WTC11 (cell line): ENCODE measurements around the gene ZNF792. TPM values are rescaled to one million over a fixed set of nuclear protein-coding genes. Genes with fewer than 3 reads are reported as not detected.

Source experiments
- ATAC-seq: fragments of 200-7000 bp; cut with Tn5 transposase; 2 replicates; pipeline ENCODE4 v1.10.0; 2021; ENCODE audit warnings: mild to moderate bottlenecking, moderate library complexity
- CTCF ChIA-PET: fragments of 300-600 bp; sonication (Branson Sonifier 250); formaldehyde crosslinking; loops from one replicate; lab custom pipeline; 2021; ENCODE audit warnings: antibody characterized with exemption; lab: Charles Lee
- POLR2A ChIA-PET: fragments of 350-600 bp; sonication (Branson Sonifier 250); formaldehyde crosslinking; loops from one replicate; lab custom pipeline; 2021; ENCODE audit warnings: antibody characterized with exemption; lab: Charles Lee
- DNase-seq: peaks from one replicate; pipeline ENCODE4 v3.0.0; 2021; ENCODE audit warnings: low spot score
- H3K27ac Mint-ChIP-seq: 2 replicates; pipeline ENCODE4 v1.8.0; 2021; ENCODE audit warnings: mixed read lengths
- H3K27me3 Mint-ChIP-seq: 2 replicates; pipeline ENCODE4 v1.8.0; 2021; ENCODE audit warnings: low read depth, mild to moderate bottlenecking, moderate library complexity, mixed read lengths
- H3K36me3 Mint-ChIP-seq: 2 replicates; pipeline ENCODE4 v1.8.0; 2021; ENCODE audit warnings: mixed read lengths
- H3K4me1 Mint-ChIP-seq: 2 replicates; pipeline ENCODE4 v1.8.0; 2022; ENCODE audit warnings: mixed read lengths
- H3K4me3 Mint-ChIP-seq: 2 replicates; pipeline ENCODE4 v1.8.0; 2021; ENCODE audit warnings: mild to moderate bottlenecking, moderate library complexity, mixed read lengths
- H3K9me3 Mint-ChIP-seq: 2 replicates; pipeline ENCODE4 v1.8.0; 2021; ENCODE audit warnings: mixed read lengths
- GRHL2 ChIP-seq: fragments of 250-450 bp; sonication (Bioruptor Pico); IDR thresholded peaks from 2 replicates; pipeline ENCODE4 v1.8.0; 2022; ENCODE audit warnings: mild to moderate bottlenecking, moderate library complexity; ENCODE audit not compliant: insufficient replicate concordance, severe bottlenecking
- IRF2 ChIP-seq: sonication (generic); formaldehyde crosslinking; IDR thresholded peaks from 2 replicates; pipeline ENCODE4 v1.8.0; 2022; ENCODE audit warnings: low read depth, missing genetic modification reagents, borderline replicate concordance
- NR1H2 ChIP-seq: sonication (generic); formaldehyde crosslinking; IDR thresholded peaks from 2 replicates; pipeline ENCODE4 v1.9.0; 2021; ENCODE audit warnings: mild to moderate bottlenecking, moderate library complexity, missing genetic modification reagents
- NR3C1 ChIP-seq: sonication (generic); formaldehyde crosslinking; conservative IDR thresholded peaks from 2 replicates; pipeline ENCODE4 v1.8.1; 2023; ENCODE audit warnings: low read depth, mild to moderate bottlenecking, missing genetic modification reagents
- OVOL2 ChIP-seq: fragments of 250-450 bp; sonication (Bioruptor Pico); IDR thresholded peaks from 2 replicates; pipeline ENCODE4 v1.9.0; 2021; ENCODE audit warnings: mild to moderate bottlenecking, borderline replicate concordance
- ZNF121 ChIP-seq: sonication (generic); formaldehyde crosslinking; IDR thresholded peaks from 2 replicates; pipeline ENCODE4 v1.8.0; 2023; ENCODE audit warnings: missing genetic modification reagents
- ZNF317 ChIP-seq: sonication (generic); formaldehyde crosslinking; IDR thresholded peaks from 2 replicates; pipeline ENCODE4 v1.8.1; 2023; ENCODE audit warnings: low read depth, mild to moderate bottlenecking, moderate library complexity, missing genetic modification reagents, borderline replicate concordance
- total RNA-seq: library from RNA; stranded (reverse); gene quantifications from 3 replicates; pipeline ENCODE4 v1.2.3, GENCODE V29; 2021
- TF ChIP-seq, protein P1 (sequence below): sonication (generic); formaldehyde crosslinking; IDR thresholded peaks from 2 replicates; pipeline ENCODE4 v1.8.0; 2023; ENCODE audit warnings: mild to moderate bottlenecking, missing genetic modification reagents
- TF ChIP-seq, protein P2 (sequence below): sonication (generic); formaldehyde crosslinking; IDR thresholded peaks from 2 replicates; pipeline ENCODE4 v1.8.1; 2023; ENCODE audit warnings: mild to moderate bottlenecking, missing genetic modification reagents
- TF ChIP-seq, protein P3 (sequence below): sonication (generic); formaldehyde crosslinking; IDR thresholded peaks from 2 replicates; pipeline ENCODE4 v1.8.0; 2022; ENCODE audit warnings: mild to moderate bottlenecking, missing genetic modification reagents
- TF ChIP-seq, protein P4 (sequence below): sonication (generic); formaldehyde crosslinking; IDR thresholded peaks from 2 replicates; pipeline ENCODE4 v1.8.1; 2022; ENCODE audit warnings: mild to moderate bottlenecking, moderate library complexity, missing genetic modification reagents
- TF ChIP-seq, protein P5 (sequence below): sonication (generic); formaldehyde crosslinking; IDR thresholded peaks from 2 replicates; pipeline ENCODE4 v1.8.0; 2023; ENCODE audit warnings: missing genetic modification reagents, mild to moderate bottlenecking, borderline replicate concordance
- TF ChIP-seq, protein P6 (sequence below): sonication (generic); formaldehyde crosslinking; IDR thresholded peaks from 2 replicates; pipeline ENCODE4 v1.8.0; 2022; ENCODE audit warnings: mild to moderate bottlenecking, missing genetic modification reagents
- TF ChIP-seq, protein P7 (sequence below): sonication (generic); formaldehyde crosslinking; IDR thresholded peaks from 2 replicates; pipeline ENCODE4 v1.8.1; 2022; ENCODE audit warnings: missing genetic modification reagents, borderline replicate concordance

The ZNF792 gene
- total RNA-seq, 1 experiment from 2014 or later = 12.9 TPM

DNA sequence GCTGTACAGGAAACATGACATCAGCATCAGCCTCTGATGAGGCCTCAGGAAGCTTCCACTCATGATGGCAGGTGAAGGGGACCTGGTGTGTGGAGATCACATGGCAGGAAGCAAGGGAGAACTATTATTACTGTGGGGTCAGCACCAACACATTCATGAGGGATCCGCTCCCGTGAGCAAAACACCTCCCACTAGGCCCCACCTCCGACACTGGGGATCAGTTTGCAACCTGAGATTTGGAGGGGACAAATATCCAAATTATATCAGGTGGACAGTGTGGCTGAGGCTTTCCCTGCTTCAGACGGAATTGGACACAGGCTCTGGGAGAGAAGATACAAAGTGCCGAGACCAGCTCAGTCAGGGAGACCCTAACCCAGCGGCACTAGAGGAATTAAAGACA, 5.7 kb upstream of the ZNF792 start (continued):
- TF ChIP-seq, protein P1, sequence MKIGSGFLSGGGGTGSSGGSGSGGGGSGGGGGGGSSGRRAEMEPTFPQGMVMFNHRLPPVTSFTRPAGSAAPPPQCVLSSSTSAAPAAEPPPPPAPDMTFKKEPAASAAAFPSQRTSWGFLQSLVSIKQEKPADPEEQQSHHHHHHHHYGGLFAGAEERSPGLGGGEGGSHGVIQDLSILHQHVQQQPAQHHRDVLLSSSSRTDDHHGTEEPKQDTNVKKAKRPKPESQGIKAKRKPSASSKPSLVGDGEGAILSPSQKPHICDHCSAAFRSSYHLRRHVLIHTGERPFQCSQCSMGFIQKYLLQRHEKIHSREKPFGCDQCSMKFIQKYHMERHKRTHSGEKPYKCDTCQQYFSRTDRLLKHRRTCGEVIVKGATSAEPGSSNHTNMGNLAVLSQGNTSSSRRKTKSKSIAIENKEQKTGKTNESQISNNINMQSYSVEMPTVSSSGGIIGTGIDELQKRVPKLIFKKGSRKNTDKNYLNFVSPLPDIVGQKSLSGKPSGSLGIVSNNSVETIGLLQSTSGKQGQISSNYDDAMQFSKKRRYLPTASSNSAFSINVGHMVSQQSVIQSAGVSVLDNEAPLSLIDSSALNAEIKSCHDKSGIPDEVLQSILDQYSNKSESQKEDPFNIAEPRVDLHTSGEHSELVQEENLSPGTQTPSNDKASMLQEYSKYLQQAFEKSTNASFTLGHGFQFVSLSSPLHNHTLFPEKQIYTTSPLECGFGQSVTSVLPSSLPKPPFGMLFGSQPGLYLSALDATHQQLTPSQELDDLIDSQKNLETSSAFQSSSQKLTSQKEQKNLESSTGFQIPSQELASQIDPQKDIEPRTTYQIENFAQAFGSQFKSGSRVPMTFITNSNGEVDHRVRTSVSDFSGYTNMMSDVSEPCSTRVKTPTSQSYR = no peak
- TF ChIP-seq OVOL2 (CRISPR knock-in tag) = no peak
- TF ChIP-seq NR3C1 (CRISPR knock-in tag) = no peak
- TF ChIP-seq, protein P2, sequence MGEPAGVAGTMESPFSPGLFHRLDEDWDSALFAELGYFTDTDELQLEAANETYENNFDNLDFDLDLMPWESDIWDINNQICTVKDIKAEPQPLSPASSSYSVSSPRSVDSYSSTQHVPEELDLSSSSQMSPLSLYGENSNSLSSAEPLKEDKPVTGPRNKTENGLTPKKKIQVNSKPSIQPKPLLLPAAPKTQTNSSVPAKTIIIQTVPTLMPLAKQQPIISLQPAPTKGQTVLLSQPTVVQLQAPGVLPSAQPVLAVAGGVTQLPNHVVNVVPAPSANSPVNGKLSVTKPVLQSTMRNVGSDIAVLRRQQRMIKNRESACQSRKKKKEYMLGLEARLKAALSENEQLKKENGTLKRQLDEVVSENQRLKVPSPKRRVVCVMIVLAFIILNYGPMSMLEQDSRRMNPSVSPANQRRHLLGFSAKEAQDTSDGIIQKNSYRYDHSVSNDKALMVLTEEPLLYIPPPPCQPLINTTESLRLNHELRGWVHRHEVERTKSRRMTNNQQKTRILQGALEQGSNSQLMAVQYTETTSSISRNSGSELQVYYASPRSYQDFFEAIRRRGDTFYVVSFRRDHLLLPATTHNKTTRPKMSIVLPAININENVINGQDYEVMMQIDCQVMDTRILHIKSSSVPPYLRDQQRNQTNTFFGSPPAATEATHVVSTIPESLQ (CRISPR knock-in tag) = no peak
- TF ChIP-seq, protein P3, sequence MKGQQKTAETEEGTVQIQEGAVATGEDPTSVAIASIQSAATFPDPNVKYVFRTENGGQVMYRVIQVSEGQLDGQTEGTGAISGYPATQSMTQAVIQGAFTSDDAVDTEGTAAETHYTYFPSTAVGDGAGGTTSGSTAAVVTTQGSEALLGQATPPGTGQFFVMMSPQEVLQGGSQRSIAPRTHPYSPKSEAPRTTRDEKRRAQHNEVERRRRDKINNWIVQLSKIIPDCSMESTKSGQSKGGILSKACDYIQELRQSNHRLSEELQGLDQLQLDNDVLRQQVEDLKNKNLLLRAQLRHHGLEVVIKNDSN (CRISPR knock-in tag) = no peak
- TF ChIP-seq ZNF121 (CRISPR knock-in tag) = no peak
- TF ChIP-seq, protein P4, sequence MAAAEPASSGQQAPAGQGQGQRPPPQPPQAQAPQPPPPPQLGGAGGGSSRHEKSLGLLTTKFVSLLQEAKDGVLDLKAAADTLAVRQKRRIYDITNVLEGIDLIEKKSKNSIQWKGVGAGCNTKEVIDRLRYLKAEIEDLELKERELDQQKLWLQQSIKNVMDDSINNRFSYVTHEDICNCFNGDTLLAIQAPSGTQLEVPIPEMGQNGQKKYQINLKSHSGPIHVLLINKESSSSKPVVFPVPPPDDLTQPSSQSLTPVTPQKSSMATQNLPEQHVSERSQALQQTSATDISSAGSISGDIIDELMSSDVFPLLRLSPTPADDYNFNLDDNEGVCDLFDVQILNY = no peak

DNA sequence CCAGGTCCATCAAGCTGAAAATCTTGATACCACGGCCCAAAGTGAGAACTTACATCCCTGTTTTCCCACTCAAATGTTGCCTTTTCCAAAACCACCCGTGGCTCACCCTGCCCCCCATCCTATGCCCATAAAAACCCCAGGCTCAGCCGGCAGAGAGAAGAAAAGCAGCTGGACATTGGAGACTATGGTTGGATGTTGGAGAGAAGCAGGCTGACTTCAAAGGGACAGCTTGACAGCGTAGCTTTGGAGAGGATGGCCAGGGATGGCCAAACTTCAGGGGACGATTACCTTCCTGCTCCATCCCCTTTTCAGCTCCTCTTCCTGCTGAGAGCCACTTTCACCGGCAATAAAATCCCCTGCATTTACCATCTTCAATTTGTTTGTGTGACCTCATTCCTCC, 3.5 kb upstream of the ZNF792 start:
- no peak for ATAC-seq
- Mint-ChIP-seq H3K36me3 (peaks cover 47% of the 10 kb centered on the region), H3K27ac (no peak overlapping the region), H3K4me1 (peaks cover 26% of the 10 kb centered on the region), H3K9me3 (peaks cover 52% of the 10 kb centered on the region), H3K27me3 (peaks cover 41% of the 10 kb centered on the region), H3K4me3 (no peak overlapping the region)
- CTCF ChIA-PET = interaction anchor here (1.1 to 1.5 kb wide), 3 partner anchors 77 to 129 kb away, joined by 3 to 9 read pairs (median 4); no protein-coding TSS in a partner anchor
- POLR2A ChIA-PET = no interaction called here
- TF ChIP-seq, protein P5, sequence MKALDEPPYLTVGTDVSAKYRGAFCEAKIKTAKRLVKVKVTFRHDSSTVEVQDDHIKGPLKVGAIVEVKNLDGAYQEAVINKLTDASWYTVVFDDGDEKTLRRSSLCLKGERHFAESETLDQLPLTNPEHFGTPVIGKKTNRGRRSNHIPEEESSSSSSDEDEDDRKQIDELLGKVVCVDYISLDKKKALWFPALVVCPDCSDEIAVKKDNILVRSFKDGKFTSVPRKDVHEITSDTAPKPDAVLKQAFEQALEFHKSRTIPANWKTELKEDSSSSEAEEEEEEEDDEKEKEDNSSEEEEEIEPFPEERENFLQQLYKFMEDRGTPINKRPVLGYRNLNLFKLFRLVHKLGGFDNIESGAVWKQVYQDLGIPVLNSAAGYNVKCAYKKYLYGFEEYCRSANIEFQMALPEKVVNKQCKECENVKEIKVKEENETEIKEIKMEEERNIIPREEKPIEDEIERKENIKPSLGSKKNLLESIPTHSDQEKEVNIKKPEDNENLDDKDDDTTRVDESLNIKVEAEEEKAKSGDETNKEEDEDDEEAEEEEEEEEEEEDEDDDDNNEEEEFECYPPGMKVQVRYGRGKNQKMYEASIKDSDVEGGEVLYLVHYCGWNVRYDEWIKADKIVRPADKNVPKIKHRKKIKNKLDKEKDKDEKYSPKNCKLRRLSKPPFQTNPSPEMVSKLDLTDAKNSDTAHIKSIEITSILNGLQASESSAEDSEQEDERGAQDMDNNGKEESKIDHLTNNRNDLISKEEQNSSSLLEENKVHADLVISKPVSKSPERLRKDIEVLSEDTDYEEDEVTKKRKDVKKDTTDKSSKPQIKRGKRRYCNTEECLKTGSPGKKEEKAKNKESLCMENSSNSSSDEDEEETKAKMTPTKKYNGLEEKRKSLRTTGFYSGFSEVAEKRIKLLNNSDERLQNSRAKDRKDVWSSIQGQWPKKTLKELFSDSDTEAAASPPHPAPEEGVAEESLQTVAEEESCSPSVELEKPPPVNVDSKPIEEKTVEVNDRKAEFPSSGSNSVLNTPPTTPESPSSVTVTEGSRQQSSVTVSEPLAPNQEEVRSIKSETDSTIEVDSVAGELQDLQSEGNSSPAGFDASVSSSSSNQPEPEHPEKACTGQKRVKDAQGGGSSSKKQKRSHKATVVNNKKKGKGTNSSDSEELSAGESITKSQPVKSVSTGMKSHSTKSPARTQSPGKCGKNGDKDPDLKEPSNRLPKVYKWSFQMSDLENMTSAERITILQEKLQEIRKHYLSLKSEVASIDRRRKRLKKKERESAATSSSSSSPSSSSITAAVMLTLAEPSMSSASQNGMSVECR (CRISPR knock-in tag) = no peak
- no peak for TF ChIP-seq IRF2 (CRISPR knock-in tag)
- TF ChIP-seq, protein P6, sequence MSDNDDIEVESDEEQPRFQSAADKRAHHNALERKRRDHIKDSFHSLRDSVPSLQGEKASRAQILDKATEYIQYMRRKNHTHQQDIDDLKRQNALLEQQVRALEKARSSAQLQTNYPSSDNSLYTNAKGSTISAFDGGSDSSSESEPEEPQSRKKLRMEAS = no peak
- TF ChIP-seq, protein P7, sequence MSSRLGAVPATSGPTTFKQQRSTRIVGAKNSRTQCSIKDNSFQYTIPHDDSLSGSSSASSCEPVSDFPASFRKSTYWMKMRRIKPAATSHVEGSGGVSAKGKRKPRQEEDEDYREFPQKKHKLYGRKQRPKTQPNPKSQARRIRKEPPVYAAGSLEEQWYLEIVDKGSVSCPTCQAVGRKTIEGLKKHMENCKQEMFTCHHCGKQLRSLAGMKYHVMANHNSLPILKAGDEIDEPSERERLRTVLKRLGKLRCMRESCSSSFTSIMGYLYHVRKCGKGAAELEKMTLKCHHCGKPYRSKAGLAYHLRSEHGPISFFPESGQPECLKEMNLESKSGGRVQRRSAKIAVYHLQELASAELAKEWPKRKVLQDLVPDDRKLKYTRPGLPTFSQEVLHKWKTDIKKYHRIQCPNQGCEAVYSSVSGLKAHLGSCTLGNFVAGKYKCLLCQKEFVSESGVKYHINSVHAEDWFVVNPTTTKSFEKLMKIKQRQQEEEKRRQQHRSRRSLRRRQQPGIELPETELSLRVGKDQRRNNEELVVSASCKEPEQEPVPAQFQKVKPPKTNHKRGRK (CRISPR knock-in tag) = no peak
- TF ChIP-seq GRHL2 (CRISPR knock-in tag) = no peak
- no peak for TF ChIP-seq ZNF317
- no peak for TF ChIP-seq NR1H2 (CRISPR knock-in tag)
- TF ChIP-seq OVOL2 (CRISPR knock-in tag) = no peak
- DNase-seq = no peak
